HG03097 (cell line): Measurements from ENCODE around the gene SLC25A1.
"Not testable (repeated sequence)": the region's sequence is repeated elsewhere in the genome, so short reads cannot be mapped to it uniquely, and the experiment has no call there.

ENCODE experiments used
- ATAC-seq: cut with Tn5 transposase; IDR thresholded peaks from one replicate; pipeline ENCODE4 v1.9.1; 2021; ENCODE audit not compliant: unreplicated experiment, low FRiP score

The SLC25A1 gene

GRCh38 chr22:19207401-19207808 lies 28.9 kb upstream of the SLC25A1 start:
- no peak for ATAC-seq

DNA sequence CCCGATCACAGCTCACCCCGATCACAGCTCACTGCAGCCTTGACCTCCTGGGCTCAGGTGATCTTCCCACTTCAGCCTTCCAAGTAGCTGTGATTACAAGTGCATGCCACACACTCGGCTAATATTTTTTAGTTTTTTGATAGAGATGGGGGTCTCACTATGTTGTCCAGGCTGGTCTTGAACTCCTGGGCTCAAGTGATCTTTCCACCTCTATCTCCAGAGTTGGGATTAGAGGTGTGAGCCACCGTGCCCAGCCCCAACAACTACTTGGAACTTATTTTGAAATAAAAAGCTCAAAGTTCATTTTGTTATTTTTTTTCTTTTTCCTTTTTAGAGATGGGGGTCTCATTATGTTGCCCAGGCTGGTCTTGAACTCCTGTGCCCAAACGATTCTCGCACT lies 27.8 kb upstream of the SLC25A1 start:
- ATAC-seq, result no peak

DNA sequence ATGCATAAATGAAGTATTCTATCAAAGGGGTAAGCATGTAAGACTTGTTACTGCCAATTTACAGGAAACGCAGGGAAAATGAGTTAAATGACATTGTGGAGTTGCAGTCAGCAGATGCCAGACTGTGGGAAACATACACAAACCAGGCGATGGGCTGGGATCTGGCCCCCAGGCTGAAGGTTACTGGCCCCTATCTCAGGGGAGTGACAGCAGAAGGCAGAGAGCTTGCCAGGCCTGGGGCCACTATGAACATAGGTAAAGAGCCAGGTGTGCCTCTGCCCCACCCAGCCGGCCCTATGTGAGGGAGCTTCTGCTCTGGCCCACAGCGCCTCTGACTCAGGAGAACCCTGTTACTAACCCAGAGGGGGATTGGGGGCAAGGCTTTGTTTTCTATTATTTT lies 26.1 kb upstream of the SLC25A1 start:
- ATAC-seq, result no peak

DNA sequence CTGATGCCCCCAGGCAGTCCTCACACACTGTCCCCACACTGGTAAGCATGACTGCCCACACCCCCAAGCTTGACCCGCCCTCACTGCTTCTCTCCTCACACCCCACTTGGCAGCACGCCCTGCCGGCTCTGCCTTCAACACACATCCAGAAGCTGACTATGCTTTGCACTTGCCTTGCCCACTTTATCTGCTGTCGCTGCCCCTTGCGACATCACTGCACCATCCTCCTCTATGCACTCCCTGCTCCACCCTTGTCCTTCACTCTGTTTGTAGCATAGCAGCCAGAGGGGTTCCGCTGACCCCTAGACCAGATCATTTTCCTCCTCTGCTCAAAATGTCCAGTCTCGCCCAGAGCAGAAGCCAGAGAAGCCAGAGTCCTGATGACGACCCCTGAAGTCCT lies 25.3 kb upstream of the SLC25A1 start:
- ATAC-seq, result no peak

DNA sequence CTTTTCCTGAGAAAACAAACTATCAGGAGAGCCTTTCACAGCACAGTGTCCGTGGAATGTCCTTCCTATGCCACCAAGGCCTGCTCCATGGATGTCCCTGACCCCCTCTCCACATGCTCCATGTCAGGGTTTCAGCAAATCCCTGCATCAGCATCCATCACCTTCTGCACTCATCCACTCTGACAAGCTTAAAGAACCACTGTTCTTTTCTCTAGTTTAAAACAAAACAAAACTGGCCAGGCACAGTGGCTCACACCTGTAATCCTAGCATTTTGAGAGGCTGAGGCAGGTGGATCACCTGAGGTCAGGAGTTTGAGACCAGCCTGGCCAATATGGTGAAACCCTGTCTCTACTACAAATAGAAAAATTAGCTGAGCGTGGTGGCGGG lies 24.3 kb upstream of the SLC25A1 start:
- ATAC-seq, result not testable (repeated sequence)

DNA sequence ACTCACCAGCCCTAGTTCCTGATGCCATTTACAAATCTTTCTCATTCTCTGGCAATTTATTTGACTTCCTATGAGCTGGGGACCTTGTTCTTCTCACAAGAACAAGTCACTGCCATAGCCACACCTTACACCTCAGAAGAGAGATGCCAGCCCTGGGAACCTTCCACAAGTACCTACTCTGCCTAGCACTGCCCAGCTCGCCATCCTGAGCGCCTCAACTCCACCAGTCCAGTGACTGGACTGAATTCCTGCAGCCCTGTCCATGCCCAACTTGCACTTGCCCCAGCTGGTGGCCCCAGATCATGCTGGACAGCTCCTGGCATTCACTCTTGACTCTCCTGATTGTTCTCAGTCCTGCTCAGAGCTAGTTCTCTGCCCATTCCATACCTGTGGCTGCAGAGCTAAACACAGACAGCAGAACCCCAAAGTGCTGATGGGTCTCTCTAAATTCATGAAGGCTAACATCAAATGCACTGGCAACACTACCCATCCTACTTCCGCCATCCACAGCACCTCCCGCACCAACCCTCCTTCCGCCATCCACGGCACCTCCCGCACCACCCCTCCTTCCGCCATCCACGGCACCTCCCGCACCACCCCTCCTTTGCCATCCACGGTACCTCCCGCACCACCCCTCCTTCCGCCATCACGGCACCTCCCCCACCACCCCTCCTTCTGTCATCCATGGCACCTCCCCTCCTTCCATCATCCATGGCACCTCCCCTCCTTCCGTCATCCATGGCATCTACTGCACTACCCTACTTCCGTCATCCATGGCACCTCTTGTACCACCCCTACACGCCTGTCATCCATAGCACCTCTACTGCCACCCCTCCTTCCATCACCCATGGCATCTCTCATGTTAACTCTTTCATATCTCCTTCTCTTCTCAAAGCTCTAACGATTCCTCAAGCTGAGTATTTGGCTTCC lies 23.6 kb upstream of the SLC25A1 start:
- ATAC-seq, result no peak

- no peak for ATAC-seq
These were observed 22.8 kb upstream of the SLC25A1 start for GRCh38 chr22:19201130-19201868.

DNA sequence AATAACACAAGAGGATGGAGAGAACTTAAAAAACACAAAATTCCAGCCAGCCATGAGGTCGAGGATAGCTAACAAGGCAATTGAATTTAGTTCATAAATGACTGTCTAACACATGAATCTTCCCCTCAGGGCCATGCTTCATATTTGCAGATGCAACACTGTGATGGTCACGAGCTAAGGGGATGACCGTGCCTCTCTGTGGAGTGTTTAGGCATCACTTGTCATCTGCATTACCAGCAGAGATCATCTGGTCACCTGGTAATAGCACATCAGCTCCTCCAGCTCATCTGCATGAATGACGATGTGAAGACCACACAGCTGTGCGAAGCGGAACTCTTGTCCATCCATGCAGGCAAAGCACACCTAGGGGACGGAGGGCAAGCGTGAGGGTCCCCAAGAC lies 20.9 kb upstream of the SLC25A1 start:
- no peak for ATAC-seq

- ATAC-seq, result no peak
These were observed 19.7 kb upstream of the SLC25A1 start for GRCh38 chr22:19197997-19198865.

- no peak for ATAC-seq
These were observed 18.5 kb upstream of the SLC25A1 start for GRCh38 chr22:19196841-19197612.

DNA sequence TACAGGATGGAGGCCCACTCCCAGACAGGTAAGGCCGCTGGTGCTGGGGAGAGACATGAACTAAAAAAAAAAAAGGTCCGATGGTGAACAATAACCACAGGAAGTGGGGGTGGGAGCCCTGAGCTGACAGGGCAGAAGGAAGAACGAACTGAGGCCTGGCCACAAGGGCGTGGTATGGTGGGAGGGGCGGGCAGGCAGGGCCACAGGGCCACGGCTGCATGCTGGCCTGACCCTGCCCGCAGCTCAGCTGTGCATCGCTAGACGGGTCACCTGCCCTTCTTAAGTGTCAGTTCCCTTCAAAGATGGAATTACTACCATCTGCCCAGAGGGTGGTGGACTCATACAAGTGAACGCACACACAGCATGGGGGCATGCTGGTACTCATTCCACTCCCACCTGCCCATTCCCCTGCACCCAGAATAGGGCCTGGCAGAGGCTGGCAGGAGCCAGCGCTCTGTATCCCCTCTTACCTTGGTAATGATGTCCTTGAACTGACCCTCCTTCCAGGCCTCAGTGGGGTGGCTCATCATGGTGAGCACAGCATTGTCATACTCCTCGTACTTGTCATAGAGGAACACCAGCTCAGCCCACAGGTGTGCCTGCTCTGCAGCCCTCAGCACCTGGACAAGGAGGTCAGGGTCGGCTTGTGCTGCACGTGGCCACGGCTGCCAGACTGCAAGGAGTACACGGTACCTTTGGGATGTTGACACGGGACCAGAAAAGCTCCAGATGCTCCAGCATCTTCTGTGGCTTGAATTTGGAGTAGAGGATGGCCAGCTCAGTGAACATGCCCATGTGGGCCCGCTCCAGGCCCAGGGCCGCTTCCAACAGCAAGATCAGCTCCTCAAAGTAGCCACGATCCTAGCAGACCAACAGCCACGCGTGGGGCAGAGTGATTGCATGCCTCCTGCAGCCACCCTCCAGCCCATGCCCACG lies 17.5 kb upstream of the SLC25A1 start:
- no peak for ATAC-seq

GRCh38 chr22:19194766-19195536 lies 16.4 kb upstream of the SLC25A1 start:
- no peak for ATAC-seq

- no peak for ATAC-seq
These were observed 15.3 kb upstream of the SLC25A1 start for GRCh38 chr22:19193879-19194278.

- no peak for ATAC-seq
These were observed 9.4 kb upstream of the SLC25A1 start for GRCh38 chr22:19187716-19188563.

- ATAC-seq, result no peak
These were observed 5.9 kb upstream of the SLC25A1 start for GRCh38 chr22:19184276-19184997.

- no peak for ATAC-seq
These were observed 4.7 kb upstream of the SLC25A1 start for GRCh38 chr22:19183216-19183615.
